Stimulated activated CD4-positive, alpha-beta T cell treated with anti-CD3 and anti-CD28 coated beads, TNF-alpha, amount 100 ng/mL, for 24 hours (primary cell): ENCODE results near the gene A4GALT.
"Not testable (repeated sequence)": the region's sequence is repeated elsewhere in the genome, so short reads cannot be mapped to it uniquely, and the experiment has no call there.

Experiments
- DNase-seq, 3 experiments: peaks; one replicate each; pipeline ENCODE4 v3.0.0-alpha.2; 2020; ENCODE audit warnings: low read depth in 3 of 3

The A4GALT gene

GRCh38 chr22:42740320-42740719 lies 19.6 kb upstream of the A4GALT start:
- not testable (repeated sequence) for DNase-seq

GRCh38 chr22:42734406-42734805 lies 13.7 kb upstream of the A4GALT start:
- DNase-seq: no peak

GRCh38 chr22:42733394-42733793 lies 12.7 kb upstream of the A4GALT start:
- not testable (repeated sequence) for DNase-seq

- no peak for DNase-seq
Measured at GRCh38 chr22:42732081-42732480, 11.4 kb upstream of the A4GALT start.

GRCh38 chr22:42726811-42727210 lies 6.1 kb upstream of the A4GALT start:
- DNase-seq: no peak

GRCh38 chr22:42725606-42726355 lies 5.1 kb upstream of the A4GALT start:
- DNase-seq: no peak

GRCh38 chr22:42724062-42724461 lies 3.4 kb upstream of the A4GALT start:
- DNase-seq: no peak

- DNase-seq: no peak
Measured at GRCh38 chr22:42721045-42721434, 370 bp upstream of the A4GALT start.

- DNase-seq: no peak
Measured at GRCh38 chr22:42719656-42720262, 911 bp downstream of the A4GALT start.

- DNase-seq: no peak
Measured at GRCh38 chr22:42719133-42719532, 1.5 kb downstream of the A4GALT start.

GRCh38 chr22:42717197-42717928 lies 3.3 kb downstream of the A4GALT start:
- no peak for DNase-seq

GRCh38 chr22:42716649-42717127 lies 4.0 kb downstream of the A4GALT start:
- no peak for DNase-seq

- DNase-seq: no peak
Measured at GRCh38 chr22:42716221-42716620, 4.4 kb downstream of the A4GALT start.

- DNase-seq: no peak
Measured at GRCh38 chr22:42714768-42715390, 5.8 kb downstream of the A4GALT start.

GRCh38 chr22:42714308-42714707 lies 6.4 kb downstream of the A4GALT start:
- no peak for DNase-seq

GRCh38 chr22:42711895-42712837 lies 8.5 kb downstream of the A4GALT start:
- DNase-seq: no peak

GRCh38 chr22:42711281-42711731 lies 9.4 kb downstream of the A4GALT start:
- DNase-seq: no peak

GRCh38 chr22:42708417-42708816 lies 12.3 kb downstream of the A4GALT start:
- no peak for DNase-seq

GRCh38 chr22:42707496-42707895 lies 13.2 kb downstream of the A4GALT start:
- DNase-seq: no peak

GRCh38 chr22:42704896-42705295 lies 15.8 kb downstream of the A4GALT start:
- no peak for DNase-seq

GRCh38 chr22:42702675-42703074 lies 18.0 kb downstream of the A4GALT start:
- DNase-seq: no peak
